HEK293 (cell line): ENCODE results near the gene SERINC2.

Source experiments
- CTCF ChIA-PET: fragments of 350-600 bp; formaldehyde crosslinking; extraction: SDS; loops from one replicate; lab custom pipeline; 2021; ENCODE audit warnings: antibody characterized with exemption; lab: Yijun Ruan, JAX
- POLR2A ChIA-PET: fragments of 300-600 bp; formaldehyde crosslinking; extraction: SDS; loops from one replicate; lab custom pipeline; 2020; ENCODE audit warnings: antibody characterized with exemption, inconsistent platforms; lab: Yijun Ruan, JAX
- H3K27ac ChIP-seq: fragments of 200-500 bp; sonication (Bioruptor generic); 2 replicates; pipeline ENCODE4 v1.5.1; 2014; ENCODE audit warnings: low read depth, low read length, control low read depth, inconsistent platforms; ENCODE audit errors: extremely low read depth
- H3K36me3 ChIP-seq, 2 experiments: fragments of 200-500 bp in 1 of 2; sonication (Bioruptor generic) in 1 of 2; 1 replicate in 1 of 2; 2 replicates in 1 of 2; pipeline ENCODE4 v1.5.1; 2014 to 2017; ENCODE audit warnings: inconsistent platforms in 2 of 2, low read length in 2 of 2; ENCODE audit not compliant: control insufficient read depth in 2 of 2, insufficient read depth in 1 of 2
- H3K4me1 ChIP-seq: fragments of 200-500 bp; sonication (Bioruptor generic); 2 replicates; pipeline ENCODE4 v1.5.1; 2014; ENCODE audit warnings: mild to moderate bottlenecking, low read length, inconsistent platforms; ENCODE audit not compliant: control insufficient read depth, insufficient read depth
- H3K4me3 ChIP-seq: 2 replicates; pipeline ENCODE4 v1.5.1; 2011; ENCODE audit warnings: low read depth, mild to moderate bottlenecking, control low read depth, low read length, moderate library complexity
- H3K9me3 ChIP-seq: fragments of 200-500 bp; sonication (Bioruptor generic); 2 replicates; pipeline ENCODE4 v1.5.1; 2014; ENCODE audit warnings: low read depth, low read length, inconsistent platforms; ENCODE audit not compliant: control insufficient read depth, insufficient read depth
- BCL6B ChIP-seq: fragments of 450-650 bp; formaldehyde crosslinking; IDR thresholded peaks from 2 replicates; pipeline ENCODE4 v1.5.1; 2017; ENCODE audit warnings: missing biosample characterization, missing genetic modification characterization
- GLIS1 ChIP-seq: fragments of 450-650 bp; formaldehyde crosslinking; IDR thresholded peaks from 2 replicates; pipeline ENCODE4 v1.5.1; 2016; ENCODE audit warnings: missing biosample characterization, missing genetic modification characterization
- INSM2 ChIP-seq: fragments of 450-650 bp; formaldehyde crosslinking; IDR thresholded peaks from 2 replicates; pipeline ENCODE4 v1.5.1; 2016; ENCODE audit warnings: missing biosample characterization, missing genetic modification characterization
- KLF7 ChIP-seq: fragments of 450-650 bp; formaldehyde crosslinking; IDR thresholded peaks from 2 replicates; pipeline ENCODE4 v1.5.1; 2016; ENCODE audit warnings: missing biosample characterization, missing genetic modification characterization, borderline replicate concordance
- KLF8 ChIP-seq: fragments of 450-650 bp; formaldehyde crosslinking; IDR thresholded peaks from 2 replicates; pipeline ENCODE4 v1.5.1; 2016; ENCODE audit warnings: missing biosample characterization, missing genetic modification characterization
- OVOL3 ChIP-seq: fragments of 450-650 bp; formaldehyde crosslinking; IDR thresholded peaks from 2 replicates; pipeline ENCODE4 v1.5.1; 2016; ENCODE audit warnings: missing biosample characterization, missing genetic modification characterization
- PRDM4 ChIP-seq: fragments of 450-650 bp; formaldehyde crosslinking; IDR thresholded peaks from 2 replicates; pipeline ENCODE4 v1.5.1; 2017; ENCODE audit warnings: missing biosample characterization, missing genetic modification characterization
- SP3 ChIP-seq: fragments of 450-650 bp; formaldehyde crosslinking; IDR thresholded peaks from 2 replicates; pipeline ENCODE4 v1.5.1; 2016; ENCODE audit warnings: missing biosample characterization, missing genetic modification characterization
- ZBTB17 ChIP-seq: fragments of 450-650 bp; formaldehyde crosslinking; IDR thresholded peaks from 2 replicates; pipeline ENCODE4 v1.5.1; 2016; ENCODE audit warnings: missing biosample characterization, missing genetic modification characterization
- ZIC2 ChIP-seq: fragments of 450-650 bp; formaldehyde crosslinking; IDR thresholded peaks from 2 replicates; pipeline ENCODE4 v1.5.1; 2016; ENCODE audit warnings: missing biosample characterization, missing genetic modification characterization
- ZNF112 ChIP-seq: fragments of 450-650 bp; formaldehyde crosslinking; IDR thresholded peaks from 2 replicates; pipeline ENCODE4 v1.5.0; 2017; ENCODE audit warnings: missing biosample characterization, missing genetic modification characterization
- ZNF16 ChIP-seq: fragments of 450-650 bp; formaldehyde crosslinking; IDR thresholded peaks from 2 replicates; pipeline ENCODE4 v1.5.1; 2016; ENCODE audit warnings: low read depth, missing biosample characterization, missing genetic modification characterization
- ZNF202 ChIP-seq: fragments of 450-650 bp; formaldehyde crosslinking; IDR thresholded peaks from 2 replicates; pipeline ENCODE4 v1.5.1; 2016; ENCODE audit warnings: missing biosample characterization, missing genetic modification characterization, borderline replicate concordance
- ZNF221 ChIP-seq: fragments of 450-650 bp; formaldehyde crosslinking; IDR thresholded peaks from 2 replicates; pipeline ENCODE4 v1.5.1; 2017; ENCODE audit warnings: missing biosample characterization, missing genetic modification characterization, borderline replicate concordance
- ZNF335 ChIP-seq: fragments of 450-650 bp; formaldehyde crosslinking; conservative IDR thresholded peaks from 2 replicates; pipeline ENCODE4 v1.5.1; 2016; ENCODE audit warnings: missing biosample characterization, missing genetic modification characterization
- ZNF416 ChIP-seq: fragments of 450-650 bp; formaldehyde crosslinking; IDR thresholded peaks from 2 replicates; pipeline ENCODE4 v1.5.1; 2016; ENCODE audit warnings: missing biosample characterization, missing genetic modification characterization
- ZNF423 ChIP-seq: fragments of 450-650 bp; formaldehyde crosslinking; IDR thresholded peaks from 2 replicates; pipeline ENCODE4 v1.5.1; 2016; ENCODE audit warnings: missing biosample characterization, missing genetic modification characterization
- ZNF488 ChIP-seq: fragments of 450-650 bp; formaldehyde crosslinking; IDR thresholded peaks from 2 replicates; pipeline ENCODE4 v1.5.1; 2016; ENCODE audit warnings: missing biosample characterization, missing genetic modification characterization
- ZNF510 ChIP-seq: fragments of 450-650 bp; formaldehyde crosslinking; IDR thresholded peaks from 2 replicates; pipeline ENCODE4 v1.5.1; 2018; ENCODE audit warnings: mild to moderate bottlenecking, missing genetic modification characterization, missing biosample characterization; ENCODE audit not compliant: insufficient replicate concordance
- ZNF513 ChIP-seq: fragments of 450-650 bp; IDR thresholded peaks from 2 replicates; pipeline ENCODE4 v1.5.1; 2018; ENCODE audit warnings: missing biosample characterization, missing genetic modification characterization
- ZNF560 ChIP-seq: fragments of 450-650 bp; formaldehyde crosslinking; IDR thresholded peaks from 2 replicates; pipeline ENCODE4 v1.5.1; 2017; ENCODE audit warnings: missing biosample characterization, missing genetic modification characterization, borderline replicate concordance
- ZNF623 ChIP-seq: fragments of 450-650 bp; formaldehyde crosslinking; IDR thresholded peaks from 2 replicates; pipeline ENCODE4 v1.5.1; 2016; ENCODE audit warnings: missing biosample characterization, missing genetic modification characterization
- ZNF624 ChIP-seq: fragments of 450-650 bp; formaldehyde crosslinking; IDR thresholded peaks from 2 replicates; pipeline ENCODE4 v1.5.1; 2017; ENCODE audit warnings: missing biosample characterization, missing genetic modification characterization
- ZNF707 ChIP-seq: fragments of 450-650 bp; formaldehyde crosslinking; IDR thresholded peaks from 2 replicates; pipeline ENCODE4 v1.5.1; 2016; ENCODE audit warnings: missing biosample characterization, missing genetic modification characterization
- ZNF777 ChIP-seq: fragments of 450-650 bp; formaldehyde crosslinking; IDR thresholded peaks from 2 replicates; pipeline ENCODE4 v1.5.1; 2017; ENCODE audit warnings: missing biosample characterization, missing genetic modification characterization, borderline replicate concordance
- ZNF785 ChIP-seq: fragments of 450-650 bp; formaldehyde crosslinking; IDR thresholded peaks from 2 replicates; pipeline ENCODE4 v1.5.1; 2016; ENCODE audit warnings: missing biosample characterization, missing genetic modification characterization

Gene SERINC2

GRCh38 chr1:31437433-31438037 lies 24.5 kb downstream of the SERINC2 start:
- TF ChIP-seq ZNF16 (tag by site-specific recombination), result no peak
- no peak for TF ChIP-seq ZNF510 (tag by site-specific recombination)
- no peak for TF ChIP-seq OVOL3
- no peak for TF ChIP-seq ZNF221 (tag by site-specific recombination)
- no peak for TF ChIP-seq ZNF513 (tag by site-specific recombination)
- no peak for TF ChIP-seq ZNF423 (tag by site-specific recombination)
- no peak for TF ChIP-seq ZNF707
- no peak for TF ChIP-seq ZNF112
- no peak for TF ChIP-seq ZNF785
- ChIA-PET POLR2A (no interaction called here), CTCF (interaction anchor here (0.7 to 1.3 kb wide), 2 partner anchors 14 to 251 kb away, joined by 3 read pairs; no protein-coding TSS in a partner anchor)
- Histone ChIP-seq H3K27ac (no peak overlapping the region), H3K36me3 (peaks cover 0 to 4% of the 10 kb centered on the region in 2 experiments; a peak in 1 of 3 replicates), H3K4me1 (no peaks in the 10 kb centered on the region), H3K4me3 (no peak overlapping the region), H3K9me3 (no peaks in the 10 kb centered on the region)

GRCh38 chr1:31439276-31439675 lies 26.3 kb downstream of the SERINC2 start:
- Histone ChIP-seq H3K36me3 (no peaks in the 10 kb centered on the region), H3K9me3 (no peaks in the 10 kb centered on the region), H3K27ac (no peak overlapping the region), H3K4me3 (no peak overlapping the region), H3K4me1 (no peaks in the 10 kb centered on the region)
- ChIA-PET CTCF (interaction anchor here (0.6 kb wide), 1 partner anchor 70 kb away, joined by 3 read pairs; no protein-coding TSS in a partner anchor), POLR2A (no interaction called here)
- TF ChIP-seq ZNF560 (tag by site-specific recombination), result no peak
- no peak for TF ChIP-seq GLIS1 (tag by site-specific recombination)
- TF ChIP-seq ZNF623 (tag by site-specific recombination), result peak; percentile 76
- no peak for TF ChIP-seq KLF8
- no peak for TF ChIP-seq KLF7 (tag by site-specific recombination)
- no peak for TF ChIP-seq ZNF488
- no peak for TF ChIP-seq ZNF777 (tag by site-specific recombination)
- no peak for TF ChIP-seq ZBTB17 (tag by site-specific recombination)

- Histone ChIP-seq H3K9me3 (no peaks in the 10 kb centered on the region), H3K36me3 (no peaks in the 10 kb centered on the region), H3K4me3 (no peak overlapping the region), H3K27ac (no peak overlapping the region), H3K4me1 (no peaks in the 10 kb centered on the region)
- CTCF ChIA-PET, result interaction anchor here (0.6 kb wide), 2 partner anchors 114 to 272 kb away, joined by 3 read pairs; no protein-coding TSS in a partner anchor
- POLR2A ChIA-PET, result no interaction called here
- no peak for TF ChIP-seq BCL6B (tag by site-specific recombination)
- TF ChIP-seq ZNF416, result no peak
- TF ChIP-seq INSM2, result no peak
- TF ChIP-seq ZIC2 (tag by site-specific recombination), result no peak
- TF ChIP-seq ZNF335 (tag by site-specific recombination), result no peak
- no peak for TF ChIP-seq PRDM4
- TF ChIP-seq SP3 (tag by site-specific recombination), result no peak
- TF ChIP-seq ZNF202 (tag by site-specific recombination), result no peak
- no peak for TF ChIP-seq ZNF624 (tag by site-specific recombination)
Observed at GRCh38 chr1:31441073-31441472, 28.1 kb downstream of the SERINC2 start.
